A549 (cell line): ENCODE results near the gene PEPD.

Source experiments
- CTCF ChIP-seq: fragments of >200 bp; sonication (Bioruptor Twin); formaldehyde crosslinking; IDR thresholded peaks from 3 replicates; pipeline ENCODE4 v1.5.1; 2016
- EP300 ChIP-seq, 2 experiments: fragments of >200 bp; sonication (Bioruptor Twin); formaldehyde crosslinking; IDR thresholded peaks; 2 replicates in 1 of 2; 3 replicates in 1 of 2; pipeline ENCODE4 v1.6.1; 2016 to 2017
- POLR2A ChIP-seq: IDR thresholded peaks from 2 replicates; pipeline ENCODE4 v1.6.1; 2012; ENCODE audit warnings: mild to moderate bottlenecking, low read length
- RARB ChIP-seq: fragments of 250-450 bp; sonication (Bioruptor Pico); IDR thresholded peaks from 2 replicates; pipeline ENCODE4 v1.8.0; 2021; ENCODE audit warnings: mild to moderate bottlenecking, moderate library complexity
- TP53 ChIP-seq: fragments of 250-450 bp; sonication (Bioruptor Pico); IDR thresholded peaks from 2 replicates; pipeline ENCODE4 v1.5.0; 2021; ENCODE audit warnings: mild to moderate bottlenecking, moderate library complexity

GRCh38 chr19:33343301-33343700 lies 178.3 kb downstream of the PEPD start:
- TF ChIP-seq CTCF (no peak), RARB (CRISPR knock-in tag) (no peak), TP53 (CRISPR knock-in tag) (no peak), POLR2A (no peak), EP300 (IDR thresholded peaks at IDR 0.05) (no peak)
